GM20431 (cell line): Measurements from ENCODE around the gene PLXNA1.

Experiments
- in situ Hi-C: fragments of 300-500 bp; cut with MseI, MboI; formaldehyde crosslinking; loops from one replicate; pipeline ENCODE4 v1.15.0; 2020; ENCODE audit warnings: low sequenced_read_pairs; ENCODE audit not compliant: unreplicated experiment

PLXNA1 gene

GRCh38 chr3:126964950-126965349, 18.0 kb upstream of the PLXNA1 start:
- in situ Hi-C loops = no loop called here

GRCh38 chr3:126965526-126966080, 17.3 kb upstream of the PLXNA1 start:
- in situ Hi-C loops = no loop called here

DNA sequence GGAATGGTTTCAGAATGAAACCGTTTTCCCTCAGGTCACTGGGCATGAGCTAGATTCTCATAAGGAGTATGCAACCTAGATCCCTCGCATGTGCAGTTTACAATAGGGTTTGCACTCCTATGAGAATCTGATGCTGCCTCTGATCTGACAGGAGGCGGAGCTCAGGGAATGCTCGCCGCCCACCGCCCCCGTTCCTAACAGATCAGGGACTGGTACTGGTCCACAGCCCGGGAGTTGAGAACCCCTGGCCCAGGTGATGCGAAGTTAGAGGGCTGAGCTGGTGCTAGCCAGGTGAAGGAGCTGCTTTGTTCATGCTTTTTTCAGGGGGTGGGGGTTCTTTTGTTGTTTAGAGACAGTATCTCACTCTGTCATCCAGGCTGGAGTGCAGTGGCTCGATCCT, 15.5 kb upstream of the PLXNA1 start:
- in situ Hi-C loops = no loop called here

DNA sequence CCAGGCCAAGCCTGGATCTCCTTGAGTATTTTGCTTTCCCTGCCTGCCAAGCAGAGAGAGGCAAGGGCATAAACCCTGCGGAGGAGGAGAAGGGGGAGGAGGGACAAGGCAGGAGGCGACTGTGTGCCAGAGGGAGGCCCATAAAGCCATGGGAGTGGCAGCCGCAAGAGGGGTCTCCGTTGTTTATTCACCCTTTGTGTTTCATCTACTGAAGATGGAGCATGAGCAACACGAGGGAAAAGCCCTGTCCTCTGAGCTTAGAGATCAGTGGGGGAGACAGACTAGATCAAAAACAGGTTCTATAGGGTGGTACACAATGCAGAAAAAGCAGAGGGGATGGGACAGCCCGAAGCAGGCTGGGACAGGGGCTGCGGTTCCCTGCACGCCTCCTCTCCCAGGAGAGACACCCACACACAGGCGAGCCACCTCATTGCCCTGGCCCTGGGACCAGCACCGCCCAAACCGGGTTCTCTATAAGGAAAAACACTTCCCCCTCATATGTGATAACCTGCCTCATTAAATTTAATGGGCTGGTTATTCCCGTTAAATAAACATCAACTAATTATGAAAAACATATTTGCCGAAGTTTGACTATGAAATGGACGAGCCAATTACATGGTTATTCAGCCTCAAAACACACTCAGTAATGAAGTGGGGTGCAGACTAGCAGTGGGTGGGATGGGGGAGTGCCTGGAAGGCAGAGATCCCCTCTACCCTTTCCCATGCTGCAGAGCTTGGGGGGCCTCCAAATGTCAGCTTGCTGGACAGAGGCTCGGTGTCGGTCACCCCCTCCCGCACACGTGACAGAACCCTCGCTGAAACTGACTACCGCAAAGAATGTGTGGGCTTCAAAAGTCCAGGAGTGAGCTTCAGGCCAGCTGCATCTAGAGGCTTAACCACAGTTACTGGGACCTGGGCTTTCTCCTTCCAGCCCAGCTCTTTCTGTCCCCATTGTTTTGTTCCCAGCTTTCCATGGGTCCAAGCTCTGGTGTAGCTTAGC, 14.2 kb upstream of the PLXNA1 start:
- in situ Hi-C loops = no loop called here

GRCh38 chr3:126969586-126969985, 13.3 kb upstream of the PLXNA1 start:
- in situ Hi-C loops = no loop called here

DNA sequence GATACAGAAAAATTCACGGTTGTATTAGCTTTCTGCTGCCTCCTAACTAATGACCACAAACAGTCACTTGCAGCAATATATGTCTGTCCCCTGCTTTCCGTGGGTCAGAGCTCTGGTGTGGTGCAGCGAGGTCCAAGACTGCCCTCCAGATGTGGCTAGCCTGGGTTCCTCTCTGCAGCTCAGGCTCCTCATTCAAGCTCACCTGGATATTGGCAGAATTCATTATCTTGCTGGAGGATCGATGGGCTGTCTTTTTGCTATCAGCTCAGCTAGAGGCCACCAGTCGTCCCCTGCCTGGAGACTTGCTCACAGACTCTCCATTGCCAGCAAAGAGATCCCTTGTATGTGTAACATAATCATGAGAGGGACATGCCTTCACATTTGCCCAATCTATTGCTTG, 12.8 kb upstream of the PLXNA1 start:
- in situ Hi-C loops = no loop called here

DNA sequence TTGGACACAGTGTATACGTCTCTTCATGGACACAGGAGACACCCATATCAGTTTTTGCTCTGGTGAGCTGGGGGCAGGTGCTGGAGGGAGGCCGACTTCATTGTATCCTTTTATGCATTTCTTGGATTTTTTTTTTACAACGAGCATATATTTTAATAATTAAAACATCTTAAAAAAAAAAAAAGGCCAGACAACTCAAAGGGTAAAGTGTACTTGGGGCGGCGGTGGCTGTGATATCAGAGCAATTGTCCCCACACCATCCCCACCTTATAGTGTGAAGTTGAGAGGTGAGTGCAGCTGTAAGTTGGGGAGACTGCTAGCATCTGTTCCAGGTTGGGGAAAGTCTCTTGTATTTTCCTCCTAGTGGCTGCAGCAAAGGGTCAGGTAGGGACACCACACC, 12.0 kb upstream of the PLXNA1 start:
- in situ Hi-C loops = no loop called here

GRCh38 chr3:126971891-126972351, 11.0 kb upstream of the PLXNA1 start:
- in situ Hi-C loops = no loop called here

GRCh38 chr3:126972866-126973265, 10.0 kb upstream of the PLXNA1 start:
- in situ Hi-C loops = no loop called here

GRCh38 chr3:126973814-126974213, 9.1 kb upstream of the PLXNA1 start:
- in situ Hi-C loops = no loop called here

GRCh38 chr3:126974756-126975155, 8.2 kb upstream of the PLXNA1 start:
- in situ Hi-C loops = no loop called here

DNA sequence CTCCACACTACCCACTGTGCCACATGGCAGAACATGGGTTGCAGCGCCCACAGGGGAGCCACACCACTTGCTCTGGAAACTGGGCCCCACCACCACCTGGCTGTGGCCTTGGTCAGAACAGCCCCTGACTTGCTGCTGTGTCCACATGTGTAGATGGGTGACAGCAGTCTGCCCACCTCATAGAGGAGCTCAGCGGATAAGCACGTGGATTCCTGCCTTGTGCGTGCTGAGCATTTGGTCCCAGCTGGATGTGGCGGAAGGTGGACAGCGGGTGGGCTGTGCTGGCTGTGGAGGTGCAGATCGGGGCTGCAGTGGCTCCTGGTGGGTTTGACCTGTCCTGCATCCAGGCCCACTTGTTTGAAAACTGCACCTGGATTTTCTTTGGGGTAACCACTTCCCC, 6.0 kb upstream of the PLXNA1 start:
- in situ Hi-C loops = no loop called here

DNA sequence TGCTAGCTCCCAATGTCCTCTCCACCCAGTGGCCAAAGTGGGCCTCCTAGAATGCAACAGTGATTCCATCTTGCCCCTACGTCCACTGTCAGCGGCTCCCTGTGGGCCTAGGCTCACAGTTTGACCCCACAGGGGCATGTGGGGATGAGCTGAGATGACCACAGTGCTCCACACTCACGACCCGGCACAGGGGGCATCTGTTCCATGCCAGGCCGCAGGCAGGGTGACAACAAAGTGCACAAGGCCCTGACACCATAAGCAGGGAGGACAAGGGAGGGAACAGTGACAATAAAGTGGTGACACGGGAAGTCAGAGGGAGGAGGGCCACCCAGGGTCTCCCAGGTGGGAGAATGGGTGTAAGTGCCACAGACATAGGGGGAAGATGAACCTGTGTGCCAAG, 5.1 kb upstream of the PLXNA1 start:
- in situ Hi-C loops = no loop called here

DNA sequence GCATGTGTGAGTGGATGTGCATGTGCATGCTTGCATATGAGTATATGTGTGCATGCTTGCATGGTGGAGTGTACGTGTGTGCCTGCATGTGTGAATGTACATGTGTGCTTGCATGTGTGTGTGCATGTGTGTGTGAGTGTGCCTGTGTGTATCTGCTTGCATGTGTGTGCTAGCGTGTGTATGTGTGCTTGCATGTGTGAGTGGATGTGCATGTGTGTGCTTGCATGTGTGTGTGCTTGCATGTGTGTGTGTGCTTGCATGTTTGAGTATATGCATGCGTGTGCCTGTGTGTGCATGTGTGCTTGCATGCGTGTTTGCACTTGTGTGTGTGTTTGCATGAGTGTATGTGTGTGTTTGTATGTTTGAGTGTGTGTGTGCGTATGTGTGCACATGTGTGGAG, 4.6 kb upstream of the PLXNA1 start:
- in situ Hi-C loops = no loop called here

- in situ Hi-C loops = no loop called here
These were observed 3.8 kb upstream of the PLXNA1 start for GRCh38 chr3:126979046-126979628.

DNA sequence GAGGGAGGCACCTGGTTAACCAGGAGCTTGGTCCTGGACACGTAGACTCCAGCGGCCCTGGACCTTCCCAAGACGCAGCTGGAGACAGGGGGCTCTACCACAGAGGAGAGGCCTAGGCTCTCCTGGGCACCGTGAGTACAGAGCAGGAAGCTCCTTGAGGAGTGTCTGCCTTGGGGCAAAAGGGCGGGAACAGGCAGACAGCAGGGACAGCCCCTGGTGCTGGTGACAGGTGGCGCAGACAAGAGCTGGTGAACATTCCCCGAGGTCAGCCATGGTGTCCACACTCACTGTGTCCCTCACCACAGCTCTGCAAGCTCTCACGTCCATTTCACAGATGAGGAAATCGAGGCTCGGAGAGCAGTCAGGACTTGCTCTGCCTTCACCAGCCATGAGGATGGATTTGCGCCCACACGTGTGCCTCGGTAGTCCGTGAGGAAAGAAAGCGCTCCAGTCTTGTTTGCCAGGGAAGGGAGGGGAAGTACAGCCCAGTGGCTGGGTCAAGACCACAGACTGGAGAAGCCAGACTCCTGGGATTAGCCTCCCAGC, 2.6 kb upstream of the PLXNA1 start:
- in situ Hi-C loops = loop anchor here (10.0 kb wide), 1 partner anchor 226 kb away; no protein-coding TSS in a partner anchor

DNA sequence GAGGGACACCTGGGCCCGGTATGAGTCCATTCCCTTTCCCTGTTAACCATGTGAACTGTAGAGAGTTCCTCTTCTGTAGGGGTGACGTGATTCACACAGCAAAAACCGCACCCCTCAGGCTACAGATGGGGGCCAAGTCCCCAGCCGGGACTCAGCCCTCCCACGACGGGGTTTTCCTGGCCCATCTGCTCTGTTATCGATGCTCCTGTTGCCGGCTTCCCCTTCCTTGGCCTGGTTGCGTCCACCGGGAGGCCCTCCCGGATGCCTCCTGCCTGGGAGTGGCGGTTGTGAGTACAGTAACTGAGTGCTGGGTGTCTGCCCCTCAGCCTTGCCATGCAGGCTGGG, 817 bp upstream of the PLXNA1 start:
- in situ Hi-C loops = loop anchor here (10.0 kb wide), 1 partner anchor 227 kb away; no protein-coding TSS in a partner anchor

GRCh38 chr3:126983276-126983652, 349 bp downstream of the PLXNA1 start:
- in situ Hi-C loops = loop anchor here (10.0 kb wide), 1 partner anchor 228 kb away; no protein-coding TSS in a partner anchor

GRCh38 chr3:126983653-126984390, 907 bp downstream of the PLXNA1 start:
- in situ Hi-C loops = loop anchor here (10.0 kb wide), 1 partner anchor 229 kb away; no protein-coding TSS in a partner anchor
